Esophagus muscularis mucosa (tissue), 3 donors: ENCODE data around the gene ZNF648.

Experiments
- POLR2A ChIP-seq: fragments of 450-650 bp; IDR thresholded peaks from one replicate; pipeline ENCODE4 v1.6.1; 2017; ENCODE audit warnings: antibody characterized with exemption, moderate library complexity, mild to moderate bottlenecking, low read depth
- TF ChIP-seq, protein P1 (sequence below), 3 experiments: fragments of 200-600 bp in 2 of 3; fragments of 450-650 bp in 1 of 3; sonication (generic) in 2 of 3; IDR thresholded peaks; one replicate each; pipeline ENCODE4 v1.5.1; 2017 to 2019; ENCODE audit warnings: antibody characterized with exemption in 3 of 3, mild to moderate bottlenecking in 2 of 3, moderate library complexity in 1 of 3

GRCh38 chr1:182051938-182052337 is 9.6 kb downstream of the ZNF648 start:
- TF ChIP-seq, protein P1, sequence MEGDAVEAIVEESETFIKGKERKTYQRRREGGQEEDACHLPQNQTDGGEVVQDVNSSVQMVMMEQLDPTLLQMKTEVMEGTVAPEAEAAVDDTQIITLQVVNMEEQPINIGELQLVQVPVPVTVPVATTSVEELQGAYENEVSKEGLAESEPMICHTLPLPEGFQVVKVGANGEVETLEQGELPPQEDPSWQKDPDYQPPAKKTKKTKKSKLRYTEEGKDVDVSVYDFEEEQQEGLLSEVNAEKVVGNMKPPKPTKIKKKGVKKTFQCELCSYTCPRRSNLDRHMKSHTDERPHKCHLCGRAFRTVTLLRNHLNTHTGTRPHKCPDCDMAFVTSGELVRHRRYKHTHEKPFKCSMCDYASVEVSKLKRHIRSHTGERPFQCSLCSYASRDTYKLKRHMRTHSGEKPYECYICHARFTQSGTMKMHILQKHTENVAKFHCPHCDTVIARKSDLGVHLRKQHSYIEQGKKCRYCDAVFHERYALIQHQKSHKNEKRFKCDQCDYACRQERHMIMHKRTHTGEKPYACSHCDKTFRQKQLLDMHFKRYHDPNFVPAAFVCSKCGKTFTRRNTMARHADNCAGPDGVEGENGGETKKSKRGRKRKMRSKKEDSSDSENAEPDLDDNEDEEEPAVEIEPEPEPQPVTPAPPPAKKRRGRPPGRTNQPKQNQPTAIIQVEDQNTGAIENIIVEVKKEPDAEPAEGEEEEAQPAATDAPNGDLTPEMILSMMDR (IDR thresholded peaks at IDR 0.05) = no peak
- no peak for TF ChIP-seq POLR2A
